H1 (cell line): ENCODE measurements around the gene SYNJ2BP.

Source experiments
- CTCF ChIP-seq, 3 experiments: IDR thresholded peaks; 1 replicate in 2 of 3; 2 replicates in 1 of 3; pipeline versions ENCODE4 v1.5.1 to v1.6.1; 2011; ENCODE audit warnings: low read length in 3 of 3, mild to moderate bottlenecking in 3 of 3, inconsistent platforms in 2 of 3, low read depth in 1 of 3, moderate library complexity in 1 of 3; ENCODE audit not compliant: insufficient read depth in 1 of 3; ENCODE audit errors: control extremely low read depth in 1 of 3
- GABPA ChIP-seq: IDR thresholded peaks from 2 replicates; pipeline ENCODE4 v1.6.1; 2011; ENCODE audit warnings: mild to moderate bottlenecking, low read length, moderate library complexity, borderline replicate concordance; ENCODE audit not compliant: insufficient read depth

GRCh38 chr14:70398706-70399431, 18.0 kb downstream of the SYNJ2BP start:
- TF ChIP-seq CTCF (IDR thresholded peaks at IDR 0.05; ENCODE audit: control extremely low read depth in 1 of 3, insufficient read depth in 1 of 3, low read depth in 1 of 3, low read length in 3 of 3): peak; percentile 10 to 16 (median 16); a peak in 3 of 4 replicates
- TF ChIP-seq GABPA: no peak
